ENCODE measurements around the gene FOXP3.

DNA sequence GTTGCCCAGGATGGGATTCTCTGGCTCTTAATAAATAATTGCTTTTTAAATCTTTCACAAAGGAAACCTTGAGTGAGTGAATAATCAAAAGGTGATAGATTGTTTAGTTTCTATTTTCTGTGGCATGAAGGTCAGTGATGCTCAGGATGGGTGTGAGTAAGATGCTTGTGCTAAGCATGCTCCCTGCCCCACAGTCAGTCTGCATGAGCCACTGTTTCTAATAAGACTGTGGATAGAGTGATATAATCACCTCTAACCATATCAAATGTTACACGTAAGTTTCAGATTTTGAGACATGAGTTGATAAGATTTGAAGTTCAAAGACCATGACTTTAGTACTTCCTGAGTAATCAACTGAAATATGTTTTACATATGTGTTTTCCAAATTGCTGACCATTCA is 36.2 kb upstream of the FOXP3 start:
- TF ChIP-seq, protein P1, sequence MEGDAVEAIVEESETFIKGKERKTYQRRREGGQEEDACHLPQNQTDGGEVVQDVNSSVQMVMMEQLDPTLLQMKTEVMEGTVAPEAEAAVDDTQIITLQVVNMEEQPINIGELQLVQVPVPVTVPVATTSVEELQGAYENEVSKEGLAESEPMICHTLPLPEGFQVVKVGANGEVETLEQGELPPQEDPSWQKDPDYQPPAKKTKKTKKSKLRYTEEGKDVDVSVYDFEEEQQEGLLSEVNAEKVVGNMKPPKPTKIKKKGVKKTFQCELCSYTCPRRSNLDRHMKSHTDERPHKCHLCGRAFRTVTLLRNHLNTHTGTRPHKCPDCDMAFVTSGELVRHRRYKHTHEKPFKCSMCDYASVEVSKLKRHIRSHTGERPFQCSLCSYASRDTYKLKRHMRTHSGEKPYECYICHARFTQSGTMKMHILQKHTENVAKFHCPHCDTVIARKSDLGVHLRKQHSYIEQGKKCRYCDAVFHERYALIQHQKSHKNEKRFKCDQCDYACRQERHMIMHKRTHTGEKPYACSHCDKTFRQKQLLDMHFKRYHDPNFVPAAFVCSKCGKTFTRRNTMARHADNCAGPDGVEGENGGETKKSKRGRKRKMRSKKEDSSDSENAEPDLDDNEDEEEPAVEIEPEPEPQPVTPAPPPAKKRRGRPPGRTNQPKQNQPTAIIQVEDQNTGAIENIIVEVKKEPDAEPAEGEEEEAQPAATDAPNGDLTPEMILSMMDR (IDR thresholded peaks at IDR 0.05), result no peak
- no peak for TF ChIP-seq SIN3A (IDR thresholded peaks at IDR 0.05; ENCODE audit: borderline replicate concordance, insufficient read depth, low read depth, low read length)
